DND-41 (cell line): ENCODE measurements around the gene LTB4R.

Experiments
- CTCF ChIP-seq: IDR thresholded peaks from 2 replicates; pipeline ENCODE4 v1.5.1; 2012; ENCODE audit warnings: borderline replicate concordance, low read length, moderate library complexity, mild to moderate bottlenecking; ENCODE audit not compliant: poor library complexity, severe bottlenecking; ENCODE audit errors: extremely low read depth
- EZH2 ChIP-seq: IDR thresholded peaks from 3 replicates; pipeline ENCODE4 v1.6.1; 2012; ENCODE audit warnings: borderline replicate concordance, low read depth, mild to moderate bottlenecking, moderate library complexity, low read length, inconsistent platforms; ENCODE audit not compliant: severe bottlenecking

DNA sequence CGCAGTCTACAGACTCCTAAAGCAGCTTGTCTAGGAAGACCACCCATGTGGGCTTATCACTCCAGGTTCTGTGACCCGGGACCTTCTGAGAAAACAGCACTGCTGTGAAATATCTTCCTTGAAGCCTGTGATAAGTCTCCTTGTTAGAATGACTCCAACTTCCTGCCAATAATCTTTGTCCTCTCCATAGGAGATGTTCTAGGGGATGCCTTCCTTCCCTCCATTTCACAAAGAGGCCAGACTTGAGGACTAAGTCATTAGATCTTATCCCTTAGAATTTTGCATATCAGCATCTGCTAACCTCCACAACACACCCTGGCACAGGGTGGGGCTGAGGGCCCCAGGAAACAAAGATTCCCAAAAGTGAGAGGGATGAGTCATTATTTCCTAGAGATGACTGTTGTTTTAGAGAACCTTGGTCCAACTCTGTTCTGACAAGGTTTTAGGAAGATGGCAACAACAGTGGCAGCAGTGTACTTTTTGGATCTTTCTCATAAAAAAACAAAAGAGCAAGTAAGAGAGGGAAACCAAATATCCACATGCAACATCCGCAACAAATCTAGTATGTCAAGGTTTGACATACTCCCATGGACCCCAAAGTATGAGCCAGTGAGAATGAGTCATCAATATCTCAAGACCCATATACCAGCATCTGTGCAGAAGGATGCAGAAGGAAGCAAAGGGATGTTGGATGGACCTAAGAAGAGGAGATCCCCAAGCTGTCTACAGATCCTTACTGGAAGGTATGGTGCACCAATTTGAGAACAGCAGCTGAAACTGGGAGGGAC is 6.0 kb downstream of the LTB4R start:
- TF ChIP-seq CTCF (no peak), EZH2 (no peak)
